OCI-LY3 (cell line): Measurements from ENCODE around the gene TTLL5.

Experiments used
- H2AFZ ChIP-seq: fragments of 200-600, 300-600 bp; shearing (Covaris generic); 2 replicates; pipeline ENCODE4 v1.6.0; 2014; ENCODE audit warnings: antibody characterized with exemption, low read depth, low read length
- H3K27ac ChIP-seq: fragments of 200-600, 300-600 bp; sonication (generic); 2 replicates; pipeline ENCODE4 v1.5.1; 2014; ENCODE audit warnings: mild to moderate bottlenecking, low read length, moderate library complexity, mixed read lengths
- H3K27me3 ChIP-seq: fragments of 200-600, 300-600 bp; sonication (generic); 2 replicates; pipeline ENCODE4 v1.6.1; 2014; ENCODE audit warnings: low read depth, low read length, mixed read lengths
- H3K36me3 ChIP-seq: fragments of 200-600, 300-600 bp; sonication (generic); replicated peaks from 2 replicates; pipeline ENCODE3; 2014; ENCODE audit warnings: low read depth, low read length, mixed read lengths
- H3K4me1 ChIP-seq: fragments of 300-600, 200-600 bp; sonication (generic); 2 replicates; pipeline ENCODE4 v1.6.1; 2014; ENCODE audit warnings: low read length, mixed read lengths
- H3K4me2 ChIP-seq: fragments of 200-600, 300-600 bp; sonication (generic); 2 replicates; pipeline ENCODE4 v1.6.1; 2014; ENCODE audit warnings: low read length, mixed read lengths
- H3K4me3 ChIP-seq: fragments of 300-600, 200-600 bp; sonication (generic); 2 replicates; pipeline ENCODE4 v1.5.1; 2014; ENCODE audit warnings: antibody characterized with exemption, mild to moderate bottlenecking, low read length, moderate library complexity
- H3K79me2 ChIP-seq: fragments of 300-600, 200-600 bp; shearing (Covaris generic); 2 replicates; pipeline ENCODE4 v1.6.1; 2014; ENCODE audit warnings: mild to moderate bottlenecking, low read length, mixed read lengths
- H3K9ac ChIP-seq: fragments of 300-600, 200-600 bp; shearing (Covaris generic); 2 replicates; pipeline ENCODE4 v1.6.0; 2014; ENCODE audit warnings: mild to moderate bottlenecking, low read length, moderate library complexity
- H3K9me3 ChIP-seq: fragments of 200-600, 300-600 bp; shearing (Covaris generic); 2 replicates; pipeline ENCODE4 v1.6.1; 2014; ENCODE audit warnings: low read length, mixed read lengths; ENCODE audit not compliant: insufficient read depth
- H4K20me1 ChIP-seq: fragments of 200-600, 300-600 bp; sonication (generic); 2 replicates; pipeline ENCODE4 v1.6.1; 2016; ENCODE audit warnings: low read length, mixed read lengths; ENCODE audit not compliant: insufficient read depth
- EZH2phosphoT487 ChIP-seq: fragments of 200-600 bp; shearing (Covaris generic); IDR thresholded peaks from 2 replicates; pipeline ENCODE4 v1.6.1; 2018; ENCODE audit warnings: antibody characterized with exemption, mixed run types, low read depth
- TF ChIP-seq, protein P1 (sequence below): fragments of 200-600, 300-600 bp; sonication (generic); IDR thresholded peaks from 2 replicates; pipeline ENCODE4 v1.5.1; 2014; ENCODE audit warnings: antibody characterized with exemption, low read length, low read depth

TTLL5 gene

GRCh38 chr14:75969891-75970290 is 308.8 kb downstream of the TTLL5 start:
- H3K27ac ChIP-seq = no peak overlapping the region
- no peak overlapping the region for H3K4me2 ChIP-seq
- H3K27me3 ChIP-seq = no peaks in the 10 kb centered on the region
- H3K4me3 ChIP-seq = no peak overlapping the region
- H3K9ac ChIP-seq = no peak overlapping the region
- TF ChIP-seq, protein P1, sequence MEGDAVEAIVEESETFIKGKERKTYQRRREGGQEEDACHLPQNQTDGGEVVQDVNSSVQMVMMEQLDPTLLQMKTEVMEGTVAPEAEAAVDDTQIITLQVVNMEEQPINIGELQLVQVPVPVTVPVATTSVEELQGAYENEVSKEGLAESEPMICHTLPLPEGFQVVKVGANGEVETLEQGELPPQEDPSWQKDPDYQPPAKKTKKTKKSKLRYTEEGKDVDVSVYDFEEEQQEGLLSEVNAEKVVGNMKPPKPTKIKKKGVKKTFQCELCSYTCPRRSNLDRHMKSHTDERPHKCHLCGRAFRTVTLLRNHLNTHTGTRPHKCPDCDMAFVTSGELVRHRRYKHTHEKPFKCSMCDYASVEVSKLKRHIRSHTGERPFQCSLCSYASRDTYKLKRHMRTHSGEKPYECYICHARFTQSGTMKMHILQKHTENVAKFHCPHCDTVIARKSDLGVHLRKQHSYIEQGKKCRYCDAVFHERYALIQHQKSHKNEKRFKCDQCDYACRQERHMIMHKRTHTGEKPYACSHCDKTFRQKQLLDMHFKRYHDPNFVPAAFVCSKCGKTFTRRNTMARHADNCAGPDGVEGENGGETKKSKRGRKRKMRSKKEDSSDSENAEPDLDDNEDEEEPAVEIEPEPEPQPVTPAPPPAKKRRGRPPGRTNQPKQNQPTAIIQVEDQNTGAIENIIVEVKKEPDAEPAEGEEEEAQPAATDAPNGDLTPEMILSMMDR = no peak
- TF ChIP-seq EZH2phosphoT487 = no peak
- no peaks in the 10 kb centered on the region for H3K9me3 ChIP-seq
- no peaks in the 10 kb centered on the region for H3K79me2 ChIP-seq
- H3K36me3 ChIP-seq = no peaks in the 10 kb centered on the region
- no peak overlapping the region for H2AFZ ChIP-seq
- no peaks in the 10 kb centered on the region for H4K20me1 ChIP-seq
- H3K4me1 ChIP-seq = no peaks in the 10 kb centered on the region

- no peaks in the 10 kb centered on the region for H3K9me3 ChIP-seq
- no peak for TF ChIP-seq EZH2phosphoT487
- TF ChIP-seq, protein P1 = no peak
- no peaks in the 10 kb centered on the region for H3K4me1 ChIP-seq
- H3K36me3 ChIP-seq = no peaks in the 10 kb centered on the region
- H4K20me1 ChIP-seq = no peaks in the 10 kb centered on the region
- H3K9ac ChIP-seq = no peak overlapping the region
- no peaks in the 10 kb centered on the region for H3K79me2 ChIP-seq
- H3K4me2 ChIP-seq = no peak overlapping the region
- no peaks in the 10 kb centered on the region for H3K27me3 ChIP-seq
- H3K27ac ChIP-seq = no peak overlapping the region
- H2AFZ ChIP-seq = no peak overlapping the region
- H3K4me3 ChIP-seq = no peak overlapping the region
These were observed 309.9 kb downstream of the TTLL5 start for GRCh38 chr14:75970989-75971388.

GRCh38 chr14:75971509-75971908 is 310.5 kb downstream of the TTLL5 start:
- no peaks in the 10 kb centered on the region for H3K36me3 ChIP-seq
- H4K20me1 ChIP-seq = no peaks in the 10 kb centered on the region
- H3K4me3 ChIP-seq = no peak overlapping the region
- no peak overlapping the region for H3K9ac ChIP-seq
- H3K27ac ChIP-seq = no peak overlapping the region
- TF ChIP-seq EZH2phosphoT487 = no peak
- TF ChIP-seq, protein P1 = no peak
- H3K27me3 ChIP-seq = no peaks in the 10 kb centered on the region
- H2AFZ ChIP-seq = no peak overlapping the region
- H3K79me2 ChIP-seq = no peaks in the 10 kb centered on the region
- no peaks in the 10 kb centered on the region for H3K9me3 ChIP-seq
- H3K4me1 ChIP-seq = no peaks in the 10 kb centered on the region
- H3K4me2 ChIP-seq = no peak overlapping the region

GRCh38 chr14:75972801-75973421 is 311.9 kb downstream of the TTLL5 start:
- Histone ChIP-seq H3K36me3 (no peaks in the 10 kb centered on the region), H3K4me1 (no peaks in the 10 kb centered on the region), H3K9me3 (no peaks in the 10 kb centered on the region), H4K20me1 (no peaks in the 10 kb centered on the region), H3K27ac (no peak overlapping the region), H3K4me2 (no peak overlapping the region), H3K79me2 (no peaks in the 10 kb centered on the region), H3K27me3 (no peaks in the 10 kb centered on the region), H2AFZ (no peak overlapping the region), H3K9ac (no peak overlapping the region), H3K4me3 (no peak overlapping the region)
- no peak for TF ChIP-seq EZH2phosphoT487
- TF ChIP-seq, protein P1 = no peak
